H1 (cell line): ENCODE measurements around the gene APEH. TPM values are rescaled to one million over a fixed set of nuclear protein-coding genes. Genes with fewer than 3 reads are reported as not detected.
A peak's percentile ranks its signal among the peaks of the same experiment; 100 is the strongest.

Experiments
- CTCF ChIA-PET: fragments of 300-600 bp; sonication (Branson Sonifier 250); formaldehyde crosslinking; loops from one replicate; lab custom pipeline; 2021; ENCODE audit not compliant: partially characterized antibody; lab: Charles Lee
- POLR2A ChIA-PET: fragments of 300-600 bp; sonication (Branson Sonifier 250); formaldehyde crosslinking; loops from one replicate; lab custom pipeline; 2021; ENCODE audit warnings: inconsistent platforms; ENCODE audit not compliant: partially characterized antibody; lab: Charles Lee
- DNase-seq, 2 experiments: peaks; one replicate each; pipeline versions ENCODE4 v3.0.0 to v3.0.0-alpha.2; 2010 to 2022; ENCODE audit warnings: low spot score in 2 of 2, low read depth in 1 of 2, mixed read lengths in 1 of 2
- FAIRE-seq: peaks from 2 replicates; lab custom pipeline; 2011; peaks lifted over from hg19 to GRCh38; lab: Jason Lieb, UNC
- H2AFZ ChIP-seq: 2 replicates; pipeline ENCODE4 v1.8.1; 2012; ENCODE audit warnings: low read length, inconsistent platforms
- H2AK5ac ChIP-seq: 2 replicates; pipeline ENCODE4 v1.6.1; 2013; ENCODE audit warnings: low read depth, low read length
- H2BK120ac ChIP-seq: replicated peaks from 2 replicates; pipeline ENCODE3; 2013; ENCODE audit warnings: low read depth, low read length, inconsistent platforms
- H2BK12ac ChIP-seq: 2 replicates; pipeline ENCODE4 v1.6.1; 2013; ENCODE audit warnings: low read depth, low read length
- H2BK15ac ChIP-seq: 2 replicates; pipeline ENCODE4 v1.6.1; 2013; ENCODE audit warnings: low read length
- H2BK20ac ChIP-seq: 2 replicates; pipeline ENCODE4 v1.6.1; 2013; ENCODE audit warnings: low read length
- H2BK5ac ChIP-seq: 2 replicates; pipeline ENCODE4 v1.6.1; 2013; ENCODE audit warnings: low read depth, low read length
- H3K14ac ChIP-seq: 2 replicates; pipeline ENCODE4 v1.6.1; 2013; ENCODE audit warnings: inconsistent platforms; ENCODE audit not compliant: insufficient read length
- H3K18ac ChIP-seq: 2 replicates; pipeline ENCODE4 v1.6.1; 2013; ENCODE audit warnings: low read length; ENCODE audit errors: extremely low read depth
- H3K23ac ChIP-seq: 2 replicates; pipeline ENCODE4 v1.6.1; 2013; ENCODE audit warnings: inconsistent platforms; ENCODE audit not compliant: insufficient read length
- H3K23me2 ChIP-seq: 2 replicates; pipeline ENCODE4 v1.6.1; 2013; ENCODE audit warnings: low read depth, low read length
- H3K27ac ChIP-seq: 2 replicates; pipeline ENCODE4 v1.6.1; 2011; ENCODE audit warnings: low read depth, low read length, inconsistent platforms
- H3K27me3 ChIP-seq, 4 experiments: replicated peaks in 1 of 4; 1 replicate in 1 of 4; 2 replicates in 3 of 4; pipeline versions ENCODE4 v1.6.1 to v1.8.1; 2011 to 2013; ENCODE audit warnings: low read length in 3 of 4, mild to moderate bottlenecking in 3 of 4, inconsistent platforms in 2 of 4, mixed read lengths in 2 of 4, moderate library complexity in 1 of 4; ENCODE audit not compliant: control insufficient read depth in 3 of 4, insufficient read depth in 3 of 4; ENCODE audit errors: extremely low read depth in 1 of 4
- H3K36me3 ChIP-seq, 4 experiments: 2 replicates each; pipeline versions ENCODE4 v1.6.1 to v1.8.1; 2011 to 2013; ENCODE audit warnings: mild to moderate bottlenecking in 4 of 4, low read length in 3 of 4, moderate library complexity in 2 of 4, control low read depth in 1 of 4, inconsistent platforms in 1 of 4; ENCODE audit not compliant: insufficient read depth in 4 of 4, control insufficient read depth in 2 of 4
- H3K4ac ChIP-seq: replicated peaks from 2 replicates; pipeline ENCODE3; 2013; ENCODE audit warnings: low read length, low read depth, mixed read lengths, inconsistent platforms; ENCODE audit not compliant: insufficient read length
- H3K4me1 ChIP-seq, 4 experiments: replicated peaks in 1 of 4; 1 replicate in 1 of 4; 2 replicates in 3 of 4; pipeline versions ENCODE4 v1.6.1 to v1.8.1; 2011 to 2013; ENCODE audit warnings: low read length in 3 of 4, inconsistent platforms in 2 of 4, mixed read lengths in 1 of 4; ENCODE audit not compliant: insufficient read depth in 4 of 4, control insufficient read depth in 3 of 4
- H3K4me2 ChIP-seq, 2 experiments: 2 replicates each; pipeline versions ENCODE4 v1.6.1 to v1.8.1; 2011 to 2013; ENCODE audit warnings: low read depth in 2 of 2, low read length in 2 of 2, control low read depth in 1 of 2, inconsistent platforms in 1 of 2, mild to moderate bottlenecking in 1 of 2; ENCODE audit not compliant: insufficient read depth in 1 of 2
- H3K4me3 ChIP-seq, 4 experiments: fragments of 200-600, 300-600 bp in 1 of 4; sonication (generic), shearing (Covaris generic), sonication (Bioruptor Twin) in 1 of 4; 2 replicates each; pipeline versions ENCODE4 v1.5.1 to v1.8.1; 2011 to 2016; ENCODE audit warnings: low read length in 4 of 4, low read depth in 3 of 4, control low read depth in 2 of 4, inconsistent platforms in 2 of 4, mild to moderate bottlenecking in 2 of 4, mixed read lengths in 1 of 4, moderate library complexity in 1 of 4; ENCODE audit not compliant: insufficient read depth in 2 of 4; ENCODE audit errors: extremely low read depth in 1 of 4
- H3K56ac ChIP-seq: replicated peaks from 2 replicates; pipeline ENCODE3; 2013; ENCODE audit warnings: low read depth, mild to moderate bottlenecking, mixed read lengths, low read length, inconsistent platforms; ENCODE audit not compliant: insufficient read length
- H3K79me1 ChIP-seq: 2 replicates; pipeline ENCODE4 v1.6.1; 2013; ENCODE audit warnings: low read depth, low read length, control low read depth
- H3K79me2 ChIP-seq, 2 experiments: 2 replicates each; pipeline versions ENCODE4 v1.6.1 to v1.8.1; 2012 to 2013; ENCODE audit warnings: low read length in 2 of 2, mild to moderate bottlenecking in 2 of 2, inconsistent platforms in 1 of 2; ENCODE audit not compliant: insufficient read depth in 2 of 2, control insufficient read depth in 1 of 2
- H3K9ac ChIP-seq, 4 experiments: replicated peaks in 1 of 4; 1 replicate in 1 of 4; 2 replicates in 3 of 4; pipeline versions ENCODE4 v1.6.1 to v1.8.1; 2011 to 2013; ENCODE audit warnings: low read depth in 3 of 4, low read length in 3 of 4, control low read depth in 2 of 4, mild to moderate bottlenecking in 2 of 4, moderate library complexity in 2 of 4, inconsistent platforms in 1 of 4; ENCODE audit errors: extremely low read depth in 1 of 4
- H3K9me3 ChIP-seq, 2 experiments: 2 replicates each; pipeline versions ENCODE4 v1.6.1 to v1.8.1; 2012 to 2013; ENCODE audit warnings: mild to moderate bottlenecking in 2 of 2, moderate library complexity in 2 of 2, control low read depth in 1 of 2, inconsistent platforms in 1 of 2, low read depth in 1 of 2, low read length in 1 of 2, mixed read lengths in 1 of 2; ENCODE audit not compliant: insufficient read depth in 2 of 2
- H4K20me1 ChIP-seq, 2 experiments: replicated peaks in 1 of 2; 2 replicates each; pipeline versions ENCODE3 to v1.8.1; 2011 to 2013; ENCODE audit warnings: inconsistent platforms in 2 of 2, low read length in 2 of 2, mild to moderate bottlenecking in 1 of 2; ENCODE audit not compliant: insufficient read depth in 2 of 2, control insufficient read depth in 1 of 2
- H4K5ac ChIP-seq: 2 replicates; pipeline ENCODE4 v1.6.1; 2013; ENCODE audit warnings: low read length, low read depth, mixed read lengths, inconsistent platforms; ENCODE audit not compliant: insufficient read length
- H4K8ac ChIP-seq: 2 replicates; pipeline ENCODE4 v1.8.0; 2013; ENCODE audit warnings: mild to moderate bottlenecking, moderate library complexity, low read length, inconsistent platforms; ENCODE audit not compliant: insufficient read depth; ENCODE audit errors: extremely low read depth
- H4K91ac ChIP-seq: replicated peaks from 2 replicates; pipeline ENCODE3; 2013; ENCODE audit warnings: low read length, mixed read lengths, inconsistent platforms; ENCODE audit not compliant: insufficient read length
- BCL11A ChIP-seq, 2 experiments: IDR thresholded peaks; one replicate each; pipeline ENCODE4 v1.6.1; 2011; ENCODE audit warnings: low read depth in 2 of 2, low read length in 2 of 2, mild to moderate bottlenecking in 2 of 2
- FOSL1 ChIP-seq: IDR thresholded peaks from 2 replicates; pipeline ENCODE4 v1.6.1; 2011; ENCODE audit warnings: mild to moderate bottlenecking, low read depth, low read length, moderate library complexity; ENCODE audit not compliant: insufficient read depth
- MAFK ChIP-seq: IDR thresholded peaks from 2 replicates; pipeline ENCODE4 v1.6.1; 2012; ENCODE audit warnings: low read depth, mild to moderate bottlenecking, improper control_type of control experiment, low read length
- MAX ChIP-seq: IDR thresholded peaks from 2 replicates; pipeline ENCODE4 v1.6.1; 2012; ENCODE audit warnings: inconsistent platforms
- RNF2 ChIP-seq: fragments of 200-900, 300-1000 bp; sonication (generic); IDR thresholded peaks from 2 replicates; pipeline ENCODE4 v1.7.1; 2016; ENCODE audit warnings: borderline replicate concordance, low read depth, mild to moderate bottlenecking, antibody characterized with exemption, low read length; ENCODE audit not compliant: poor library complexity, severe bottlenecking; ENCODE audit errors: missing control alignments
- SIN3A ChIP-seq, 2 experiments: IDR thresholded peaks in 1 of 2; conservative IDR thresholded peaks in 1 of 2; 2 replicates each; pipeline ENCODE4 v1.6.1; 2011 to 2012; ENCODE audit warnings: low read length in 2 of 2, improper control_type of control experiment in 1 of 2, low read depth in 1 of 2, mild to moderate bottlenecking in 1 of 2
- SIRT6 ChIP-seq: IDR thresholded peaks from one replicate; pipeline ENCODE4 v1.7.1; 2012; ENCODE audit warnings: low read length, inconsistent platforms
- SP2 ChIP-seq: IDR thresholded peaks from 2 replicates; pipeline ENCODE4 v1.6.1; 2012; ENCODE audit warnings: mild to moderate bottlenecking, low read length, inconsistent platforms
- SP4 ChIP-seq: IDR thresholded peaks from 2 replicates; pipeline ENCODE4 v1.6.1; 2012; ENCODE audit warnings: low read length, inconsistent platforms
- SUZ12 ChIP-seq: fragments of 200-600 bp; sonication (generic); IDR thresholded peaks from 2 replicates; pipeline ENCODE4 v1.6.1; 2012; ENCODE audit warnings: mild to moderate bottlenecking, inconsistent platforms, low read length, moderate library complexity, mixed read lengths
- ZNF274 ChIP-seq: IDR thresholded peaks from 2 replicates; pipeline ENCODE4 v1.7.0; 2012; ENCODE audit warnings: low read length, borderline replicate concordance; ENCODE audit errors: extremely low read depth
- WGBS, 2 experiments: shearing (Covaris generic) in 1 of 2; methylation state at CpG; one replicate each; pipeline versions ENCODE4 v1.1.6 to v1.1.7; 2013 to 2015; ENCODE audit warnings: low lambda C conversion rate in 2 of 2, mixed read lengths in 2 of 2, inconsistent platforms in 1 of 2, low coverage in 1 of 2, missing lambda C conversion rate in 1 of 2; ENCODE audit not compliant: insufficient replicate concordance in 2 of 2, insufficient coverage in 1 of 2, insufficient read length in 1 of 2; ENCODE audit errors: extremely low coverage in 1 of 2, missing lambda C conversion rate in 1 of 2; 5-methylcytosine and 5-hydroxymethylcytosine counted together
- polyA plus RNA-seq, 7 experiments: library from polyadenylated mRNA; depleted of rRNA in 3 of 7; stranded (reverse) in 5 of 7; unstranded in 2 of 7; fragments of >200 nt in 5 of 7; fragments of 200-250 nt in 2 of 7; gene quantifications; 1 replicate in 5 of 7; 2 replicates in 1 of 7; 4 replicates in 1 of 7; pipeline versions ENCODE4 v1.2.1 to v1.2.3, GENCODE V29; 2011 to 2013; ENCODE audit warnings: missing spikeins in 2 of 7, mixed read lengths in 2 of 7
- total RNA-seq: library from RNA; stranded (reverse); fragmentation: NEBNext Ultra II Directional; extraction: Animal tissue kit (Norgen Biotek cat#: 25700); gene quantifications from 2 replicates; pipeline ENCODE4 v1.2.1, GENCODE V29; 2021

The APEH gene
- total and polyA plus RNA-seq, 2 of the 8 experiments (the other 6 are each of a cell fraction or from before 2014, with no cell fraction given) = 222 to 260 TPM

- FAIRE-seq = no peak
- peaks cover 0 to 6% (median 5%) of the 10 kb centered on the region in 4 experiments; a peak in 5 of 7 replicates for H3K4me1 ChIP-seq
- POLR2A ChIA-PET = interaction anchor here (0.7 to 3.8 kb wide), 7 partner anchors 9 to 59 kb away, joined by 3 to 41 read pairs (median 6); partner anchors contain the start of genes AMIGO3 and GMPPB
- no peaks in the 10 kb centered on the region for H3K9me3 ChIP-seq
- peak overlapping the region in 1 of 4 experiments; percentile 21; a peak in 1 of 7 replicates for H3K9ac ChIP-seq
- no peaks in the 10 kb centered on the region; a peak in 1 of 8 replicates for H3K36me3 ChIP-seq
- H3K79me2 ChIP-seq = no peaks in the 10 kb centered on the region
- no peak overlapping the region for H2BK12ac ChIP-seq
- CTCF ChIA-PET = interaction anchor here (0.6 to 3.7 kb wide), 5 partner anchors 12 to 125 kb away, joined by 3 to 55 read pairs (median 3); no protein-coding TSS in a partner anchor
- 88% methylated on average over 19 of the region's 25 CpGs; no CpG with 5 or more reads in 1 of the 2 experiments for WGBS, 2 experiments
- H3K23ac ChIP-seq = no peak overlapping the region
- no peak overlapping the region for H2BK120ac ChIP-seq
- H4K91ac ChIP-seq = no peak overlapping the region
- H4K5ac ChIP-seq = no peak overlapping the region
- H4K8ac ChIP-seq = no peak overlapping the region; the same call in 1 of the 2 replicates
- peaks cover 0 to 8% of the 10 kb centered on the region in 2 experiments for H4K20me1 ChIP-seq
- H3K18ac ChIP-seq = no peak overlapping the region
- H3K27ac ChIP-seq = no peak overlapping the region
- H3K27me3 ChIP-seq = no peaks in the 10 kb centered on the region
- no peak overlapping the region for H2AK5ac ChIP-seq
- H3K79me1 ChIP-seq = no peaks in the 10 kb centered on the region
- no peak overlapping the region for H2BK5ac ChIP-seq
- no peak overlapping the region for H2BK20ac ChIP-seq
- no peaks in the 10 kb centered on the region; the same call in 1 of the 2 replicates for H3K23me2 ChIP-seq
- H2AFZ ChIP-seq = no peak overlapping the region
- H2BK15ac ChIP-seq = no peak overlapping the region
- H3K4me2 ChIP-seq = no peak overlapping the region
- DNase-seq = peak in 1 of 2 experiments; percentile 44
- H3K4ac ChIP-seq = no peak overlapping the region
- no peak overlapping the region for H3K56ac ChIP-seq
- H3K14ac ChIP-seq = no peak overlapping the region
- H3K4me3 ChIP-seq = no peak overlapping the region
- TF ChIP-seq RNF2 = no peak
- TF ChIP-seq SIN3A (conservative IDR thresholded peaks at IDR 0.05 in 1 of 2, IDR thresholded peaks at IDR 0.05 in 1 of 2; ENCODE audit: low read depth in 1 of 2, low read length in 2 of 2) = no peak
- TF ChIP-seq SP4 = no peak
- TF ChIP-seq SUZ12 = no peak
- TF ChIP-seq BCL11A (IDR thresholded peaks at IDR 0.05; ENCODE audit: low read depth in 2 of 2, low read length in 2 of 2) = no peak
- TF ChIP-seq MAFK = no peak
- TF ChIP-seq ZNF274 = no peak
- TF ChIP-seq SIRT6 = no peak
- TF ChIP-seq SP2 = no peak
- no peak for TF ChIP-seq FOSL1
- no peak for TF ChIP-seq MAX
These were observed 39.4 kb downstream of the APEH start for GRCh38 chr3:49713336-49714105.
